GM23338 (cell line): ENCODE data around the gene DTX1.

Source experiments
- CTCF ChIP-seq, 2 experiments: fragments of 200-600 bp in 1 of 2; sonication (generic) in 1 of 2; conservative IDR thresholded peaks; 2 replicates each; pipeline versions ENCODE4 v1.5.1 to v1.6.1; 2016 to 2017; ENCODE audit warnings: antibody characterized with exemption in 2 of 2, low read depth in 2 of 2, mild to moderate bottlenecking in 2 of 2, moderate library complexity in 1 of 2
- ETS1 ChIP-seq: IDR thresholded peaks from 2 replicates; pipeline ENCODE4 v1.6.1; 2016; ENCODE audit warnings: antibody characterized with exemption
- EZH2 ChIP-seq: fragments of 200-600 bp; sonication (generic); IDR thresholded peaks from one replicate; pipeline ENCODE4 v1.8.0; 2017; ENCODE audit warnings: antibody characterized with exemption, mild to moderate bottlenecking, low read depth; ENCODE audit not compliant: unreplicated experiment
- POLR2AphosphoS5 ChIP-seq: IDR thresholded peaks from 2 replicates; pipeline ENCODE4 v1.6.1; 2016; ENCODE audit warnings: antibody characterized with exemption, low read depth

GRCh38 chr12:113077057-113077858 lies 20.7 kb downstream of the DTX1 start:
- TF ChIP-seq CTCF (conservative IDR thresholded peaks at IDR 0.05; ENCODE audit: low read depth in 2 of 2) (no peak), ETS1 (no peak), EZH2 (peak; percentile 66), POLR2AphosphoS5 (no peak)
